NCI-H2029 treated with DMSO at 0.1 percent for 48 hours (cell line): ENCODE measurements around the gene PTPRD.

Source experiments
- DNase-seq: peaks from one replicate; lab custom pipeline; 2025; lab: John Stamatoyannopoulos, UW

Gene PTPRD

DNA sequence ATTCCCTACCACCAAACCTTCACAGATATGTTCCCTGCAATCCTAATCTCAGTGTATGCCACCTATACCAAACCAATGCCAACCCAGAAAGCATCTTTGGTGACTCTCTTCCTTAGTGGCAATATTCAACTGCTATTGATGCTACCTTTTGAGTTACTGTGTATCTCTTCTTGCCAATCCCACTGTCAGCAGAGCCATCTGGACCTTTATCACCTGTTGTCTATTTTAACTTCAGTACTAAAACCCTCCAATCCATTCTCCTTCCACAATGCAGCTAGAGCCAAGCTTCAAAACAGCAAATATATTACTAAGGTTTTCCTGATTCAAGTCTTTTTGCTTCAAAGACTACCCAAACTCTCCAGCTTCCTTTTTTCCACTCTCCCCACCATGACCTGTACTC is 2036.1 kb downstream of the PTPRD start:
- no peak for DNase-seq

DNA sequence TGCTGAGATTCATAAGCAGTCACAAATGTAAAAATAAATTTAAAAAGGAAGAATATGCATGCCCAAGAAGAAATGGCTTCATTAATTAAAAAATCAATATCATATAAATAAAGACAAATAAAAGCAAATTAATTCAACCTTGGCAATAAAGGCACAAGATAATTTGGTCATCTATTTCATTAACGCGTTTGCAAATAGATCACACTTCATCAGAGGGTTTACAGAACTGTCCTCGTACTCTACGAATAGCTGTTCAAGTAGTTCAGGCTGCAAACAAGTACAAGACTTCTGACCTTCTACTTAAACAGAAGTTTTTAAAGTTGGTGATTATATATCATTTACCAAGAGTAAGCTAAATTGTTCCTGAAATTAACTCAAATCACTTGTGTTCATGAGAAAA is 2038.0 kb downstream of the PTPRD start:
- no peak for DNase-seq

DNA sequence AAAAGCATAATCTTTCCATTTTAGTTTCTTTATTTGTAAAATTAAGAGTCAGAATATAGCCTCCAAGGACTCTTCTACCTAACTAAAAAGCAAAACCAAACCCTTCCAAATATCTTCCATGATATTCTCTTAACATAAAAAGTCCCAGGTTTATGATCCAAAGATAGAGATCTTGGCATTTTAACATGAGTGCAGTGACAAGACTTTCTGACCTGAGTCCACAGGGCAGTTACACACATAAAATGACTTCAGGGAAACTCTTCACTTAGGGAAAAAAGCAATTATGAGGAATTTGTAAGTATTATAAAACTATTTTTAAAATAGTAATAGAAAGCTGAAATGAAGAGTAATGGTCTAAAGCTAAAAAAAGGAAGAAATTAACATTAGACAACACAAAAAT is 2040.6 kb downstream of the PTPRD start:
- DNase-seq, result no peak

DNA sequence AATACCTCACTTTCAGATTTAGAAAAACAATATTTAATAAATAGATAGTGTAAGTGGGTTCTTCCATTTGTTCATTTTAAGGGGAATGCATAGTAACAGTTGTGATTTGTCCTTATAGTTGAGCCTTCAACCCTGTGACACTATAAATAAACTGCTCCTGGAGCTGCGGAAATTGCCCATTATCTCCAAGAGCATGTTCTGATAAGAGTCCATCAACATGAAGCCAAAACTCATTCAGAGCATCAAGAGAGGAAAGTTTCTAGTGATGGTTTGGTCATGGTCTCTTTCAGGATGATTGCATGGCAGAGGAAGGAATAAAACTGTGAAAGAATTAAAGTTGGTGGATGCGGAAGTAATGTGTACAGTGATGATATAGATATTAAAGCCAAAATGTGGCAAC is 2041.2 kb downstream of the PTPRD start:
- no peak for DNase-seq

DNA sequence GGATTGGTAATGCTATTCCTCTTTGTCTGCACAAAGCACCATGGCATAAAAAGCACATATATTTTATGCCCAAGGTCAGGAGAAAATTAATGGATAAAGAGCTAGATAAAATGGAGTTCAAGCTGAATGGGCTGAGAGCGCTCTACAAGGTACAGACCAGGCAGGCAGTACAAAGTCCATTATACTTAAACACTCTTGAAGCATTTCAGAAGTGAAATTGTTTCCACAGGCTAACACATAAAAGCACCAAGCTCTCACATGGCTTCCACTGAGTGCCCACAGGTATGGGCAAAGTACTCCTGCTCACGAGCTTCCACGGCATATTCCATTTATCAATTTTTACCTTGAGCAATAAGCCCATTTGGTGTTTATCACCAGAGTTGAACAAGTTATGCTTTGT is 2042.0 kb downstream of the PTPRD start:
- no peak for DNase-seq

DNA sequence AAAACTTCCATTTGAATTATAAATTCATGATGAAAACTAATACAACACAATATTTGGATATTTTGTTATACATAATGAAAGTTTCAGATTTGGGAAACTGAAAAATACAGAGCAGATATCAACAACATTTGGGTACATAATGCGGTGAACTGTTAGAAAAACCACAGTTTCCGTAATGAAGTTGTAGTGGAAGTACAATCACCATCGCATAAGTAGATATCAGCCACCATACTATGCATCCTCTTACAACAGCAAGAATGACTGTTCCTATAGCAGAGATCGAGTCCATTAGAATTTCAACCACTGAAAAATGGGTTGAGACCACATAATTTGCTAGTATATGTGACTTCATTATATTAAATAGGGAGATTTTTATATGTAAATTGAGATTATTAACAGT is 2043.0 kb downstream of the PTPRD start:
- DNase-seq, result no peak

DNA sequence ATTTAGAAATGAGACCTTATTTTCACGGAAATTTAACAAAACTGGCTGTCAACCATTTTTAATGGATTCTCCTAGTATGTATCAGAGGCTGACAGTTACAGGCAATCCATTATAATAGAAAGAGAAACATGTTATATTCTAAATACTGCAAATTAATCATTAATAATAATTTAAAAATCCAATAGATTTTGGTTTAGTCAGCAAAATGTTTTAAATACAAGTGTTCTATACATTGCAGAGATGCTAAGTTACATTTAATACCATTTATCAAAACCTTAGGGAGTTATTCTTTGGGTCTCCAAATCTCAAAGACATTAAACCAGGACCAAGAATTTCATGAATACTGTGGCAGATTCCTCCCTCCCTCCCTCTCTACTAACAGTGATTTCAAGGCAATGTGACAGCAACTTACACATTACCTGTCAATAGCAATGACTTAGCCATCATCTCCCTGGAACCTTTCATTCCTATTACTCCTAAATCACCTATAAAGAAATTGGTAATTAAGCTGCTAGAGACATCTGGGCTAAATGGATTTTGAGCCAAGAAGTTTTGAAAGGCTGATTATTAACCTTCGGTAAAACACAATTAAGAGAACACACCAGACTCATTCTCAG is 2044.7 kb downstream of the PTPRD start:
- no peak for DNase-seq

DNA sequence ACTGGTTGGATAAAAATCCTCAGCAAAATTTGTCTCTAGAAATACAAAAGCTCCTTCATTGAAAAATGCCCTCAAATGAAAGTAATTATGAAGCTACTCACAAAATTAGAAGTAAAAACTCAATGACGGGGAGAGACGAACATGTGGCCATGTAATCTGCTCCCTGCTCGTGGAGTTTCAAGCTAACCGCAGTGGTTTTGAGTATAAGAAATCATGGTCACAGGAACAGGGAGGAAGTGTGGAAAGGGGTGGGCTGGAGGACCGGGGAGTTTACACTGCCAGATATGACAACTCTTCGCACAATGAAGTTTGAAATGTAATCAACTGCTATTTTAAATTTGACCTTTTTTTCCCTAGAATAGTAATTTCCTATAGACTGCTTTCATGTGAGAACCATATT is 2047.8 kb downstream of the PTPRD start:
- DNase-seq, result no peak

DNA sequence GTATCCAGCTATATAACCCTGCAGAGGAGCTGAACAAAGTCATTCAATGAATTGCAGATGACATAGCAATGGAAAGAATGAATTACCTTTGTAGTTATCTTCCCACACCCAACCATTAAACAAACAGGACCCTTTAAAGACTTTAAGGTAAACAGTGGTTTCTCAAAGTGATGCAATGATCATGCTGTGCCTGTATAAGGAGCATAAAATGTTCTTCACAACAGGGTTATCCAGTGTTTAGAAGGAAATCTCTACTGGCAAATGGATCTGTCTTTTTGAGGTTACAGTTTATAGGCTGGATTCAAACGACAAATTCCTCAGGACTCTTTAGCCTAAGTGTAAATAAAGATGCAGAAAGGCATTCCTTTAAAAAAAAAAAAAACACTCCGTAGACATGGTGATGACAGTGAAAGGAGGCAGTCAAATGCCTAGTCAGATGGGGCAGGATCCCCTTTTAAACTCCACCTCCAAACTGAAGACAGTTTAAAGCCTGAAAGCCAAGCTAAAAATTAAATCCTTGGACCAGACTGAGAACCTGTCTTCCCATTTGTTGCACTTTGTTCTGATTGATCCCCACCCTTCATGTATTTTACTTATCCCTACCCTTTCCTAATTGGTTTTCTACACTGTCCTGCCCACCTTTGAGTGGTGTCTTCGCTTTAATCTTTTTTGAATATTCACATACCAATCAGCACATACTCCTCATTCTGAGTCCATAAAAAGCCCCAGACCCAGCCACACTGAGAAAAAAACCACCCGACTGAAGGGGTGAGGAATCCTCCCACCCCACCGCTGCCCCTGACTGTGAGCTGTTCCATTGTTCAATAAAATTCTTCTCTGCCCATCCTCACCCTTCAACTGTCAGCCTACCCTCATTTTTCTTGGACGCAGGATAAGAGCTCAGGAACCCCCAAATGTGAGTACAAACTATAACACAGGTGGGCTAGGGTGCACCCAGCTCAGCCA is 2052.0 kb downstream of the PTPRD start:
- no peak for DNase-seq

DNA sequence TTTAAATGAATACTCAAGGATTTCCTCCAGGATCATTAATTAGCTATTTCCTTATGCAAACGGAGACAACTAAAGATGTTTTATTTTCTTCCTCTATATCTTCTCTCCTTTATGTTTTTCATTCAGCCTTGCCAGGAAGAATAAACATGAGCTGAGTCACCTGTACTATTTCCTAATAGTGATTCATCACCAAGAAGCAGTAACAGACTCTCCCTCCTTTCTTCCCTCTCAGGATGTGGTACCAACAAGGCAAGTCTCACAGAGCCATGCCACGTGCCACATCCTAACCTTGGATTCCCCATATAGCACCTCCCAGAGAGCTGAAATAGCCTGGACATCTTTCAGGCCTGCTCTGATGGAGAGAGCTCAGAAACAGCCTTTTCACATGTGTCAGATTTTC is 2054.6 kb downstream of the PTPRD start:
- DNase-seq, result no peak

DNA sequence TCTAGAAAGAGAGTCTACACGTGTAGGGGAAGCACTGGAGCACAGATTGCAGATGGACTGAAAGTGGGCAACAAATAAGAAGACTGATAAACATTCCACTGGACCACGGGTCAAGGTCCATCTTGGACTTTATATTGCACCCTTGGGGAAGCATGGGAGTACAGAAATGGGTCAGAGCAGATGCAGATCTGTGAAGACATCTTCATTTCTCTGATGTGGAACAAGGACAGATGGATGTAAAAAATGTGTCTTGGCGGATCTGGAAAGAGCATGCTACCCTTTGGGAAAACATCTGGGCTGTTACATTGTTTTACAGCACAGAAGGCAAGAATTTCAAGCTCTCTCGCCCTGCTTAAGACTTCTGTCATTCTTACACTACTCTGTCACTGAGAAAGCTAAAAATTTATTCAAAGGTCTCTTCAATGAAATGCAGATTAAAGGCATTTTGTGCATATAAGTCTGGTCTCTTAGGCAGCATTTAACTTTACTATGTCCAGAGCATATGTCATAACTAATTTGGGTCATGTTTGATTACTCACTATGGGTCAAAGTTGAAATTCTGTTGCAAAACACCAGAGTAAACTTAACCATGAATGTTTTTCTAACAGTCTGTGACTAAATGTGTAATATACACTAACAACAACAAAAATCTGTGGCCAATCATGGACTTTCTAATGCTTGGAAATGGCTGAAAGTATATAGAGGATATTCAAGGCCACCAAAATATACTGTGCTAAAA is 2056.9 kb downstream of the PTPRD start:
- no peak for DNase-seq

DNA sequence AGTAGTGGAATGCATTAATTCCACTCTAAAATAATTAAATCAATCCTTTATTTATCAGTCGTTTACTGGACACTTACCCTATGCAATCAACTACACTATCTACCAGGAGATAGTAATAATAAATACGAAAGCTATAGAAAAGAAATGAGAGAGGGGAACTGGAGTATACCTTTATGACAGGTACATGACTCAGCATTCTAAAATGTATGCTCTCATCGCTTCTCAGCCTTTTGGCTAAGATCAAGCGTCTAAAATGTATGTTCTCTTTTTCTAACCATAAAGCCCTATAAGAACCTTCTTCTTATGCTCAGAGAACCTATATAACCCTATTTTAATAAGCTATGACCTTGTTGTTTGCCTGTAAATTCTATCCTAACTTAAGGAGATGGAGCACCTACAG is 2059.4 kb downstream of the PTPRD start:
- DNase-seq, result no peak

DNA sequence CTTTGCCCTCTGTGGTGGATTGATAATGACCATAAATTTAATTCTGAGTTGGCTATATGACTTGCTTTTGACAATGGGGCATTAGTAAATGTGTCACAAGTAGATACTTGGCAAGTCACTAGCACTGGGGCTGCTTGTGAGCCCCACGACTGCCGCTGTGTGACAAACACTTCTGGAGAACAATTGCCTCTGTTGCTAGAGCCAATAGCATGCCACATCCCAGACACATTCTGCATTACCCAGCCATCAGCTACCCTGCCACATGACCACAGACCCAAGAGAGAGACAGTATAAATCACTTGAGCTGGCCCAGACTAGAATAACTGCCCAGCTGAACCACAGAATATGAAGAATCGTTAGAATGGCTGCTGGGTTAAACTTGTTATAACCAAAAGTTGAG is 2060.1 kb downstream of the PTPRD start:
- no peak for DNase-seq

DNA sequence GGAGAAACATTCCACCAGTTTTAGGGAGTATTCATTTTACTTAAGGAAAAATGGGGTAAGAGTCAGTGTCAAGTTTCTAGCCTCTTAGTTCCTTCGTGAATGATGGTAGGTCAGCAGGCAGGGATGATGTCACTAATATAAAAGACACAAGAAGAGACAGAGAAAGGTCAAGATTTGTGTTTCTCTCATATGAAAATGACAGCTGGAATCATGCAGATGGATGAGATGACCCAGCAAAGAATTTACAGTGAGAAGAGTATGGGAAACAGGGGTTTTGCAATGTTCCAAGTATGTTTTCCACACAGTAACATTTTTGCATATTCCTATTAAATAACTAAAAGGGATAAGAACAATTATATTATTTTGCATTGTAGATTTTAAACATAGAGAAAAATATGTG is 2063.6 kb downstream of the PTPRD start:
- DNase-seq, result no peak

DNA sequence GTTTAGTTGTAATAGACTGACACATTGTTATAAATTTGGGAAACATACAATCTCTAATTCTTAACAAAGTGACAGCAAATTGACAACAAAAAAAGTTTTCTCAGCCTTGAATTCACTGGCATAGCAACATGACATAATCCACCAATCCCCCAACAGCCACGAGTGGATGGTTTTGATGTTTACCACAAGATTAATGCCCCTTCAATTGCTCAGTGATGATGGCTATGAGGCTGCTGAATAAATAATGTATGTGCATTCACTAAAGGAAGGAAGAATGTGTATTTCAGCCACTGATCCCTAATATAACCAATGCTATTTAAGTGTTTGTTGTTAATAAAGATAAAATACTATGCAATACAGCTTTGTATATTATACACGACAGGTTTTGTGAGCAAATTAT is 2069.6 kb downstream of the PTPRD start:
- no peak for DNase-seq

DNA sequence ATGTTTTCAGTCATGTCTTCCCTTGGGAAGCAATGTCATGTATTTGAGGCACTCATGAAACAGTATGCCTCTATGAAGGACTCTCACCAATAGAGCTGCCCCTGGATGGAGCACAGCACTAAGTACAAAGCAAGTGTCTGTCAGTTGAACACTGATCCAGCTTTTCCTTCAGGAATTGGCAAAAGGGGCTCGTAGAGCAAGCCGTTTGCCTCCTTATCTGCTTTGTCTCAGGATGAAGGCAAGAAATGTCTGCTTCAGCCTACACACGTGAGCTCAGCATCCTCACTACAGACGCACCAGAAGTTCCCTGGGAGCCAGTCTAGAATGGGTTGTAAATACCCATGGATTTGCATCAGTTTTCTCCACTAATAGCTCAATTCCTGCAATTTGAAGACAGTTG is 2070.3 kb downstream of the PTPRD start:
- no peak for DNase-seq

DNA sequence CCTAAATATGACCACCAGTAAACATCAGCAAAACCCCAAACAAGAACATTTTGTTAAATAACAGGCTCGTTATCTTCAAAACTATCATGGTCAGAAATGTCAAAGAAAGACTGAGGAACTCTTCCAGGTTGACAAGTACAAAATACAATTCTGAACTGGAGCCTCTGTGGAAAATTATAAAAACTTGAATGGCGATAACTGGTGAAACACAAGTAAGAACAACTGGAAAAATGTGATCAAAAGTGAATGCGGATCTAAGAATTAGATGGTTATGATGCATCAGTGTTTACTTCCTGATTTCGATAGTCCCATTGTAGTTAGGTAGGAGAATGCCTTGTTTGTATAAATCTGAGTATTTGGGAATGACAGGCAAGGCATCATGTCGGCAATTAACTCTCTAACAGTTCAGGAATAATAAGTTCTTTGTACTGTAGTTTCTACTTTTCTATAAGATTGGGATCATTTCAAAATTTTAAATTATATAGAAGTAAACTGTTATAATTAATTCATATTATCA is 2073.1 kb downstream of the PTPRD start:
- no peak for DNase-seq

DNA sequence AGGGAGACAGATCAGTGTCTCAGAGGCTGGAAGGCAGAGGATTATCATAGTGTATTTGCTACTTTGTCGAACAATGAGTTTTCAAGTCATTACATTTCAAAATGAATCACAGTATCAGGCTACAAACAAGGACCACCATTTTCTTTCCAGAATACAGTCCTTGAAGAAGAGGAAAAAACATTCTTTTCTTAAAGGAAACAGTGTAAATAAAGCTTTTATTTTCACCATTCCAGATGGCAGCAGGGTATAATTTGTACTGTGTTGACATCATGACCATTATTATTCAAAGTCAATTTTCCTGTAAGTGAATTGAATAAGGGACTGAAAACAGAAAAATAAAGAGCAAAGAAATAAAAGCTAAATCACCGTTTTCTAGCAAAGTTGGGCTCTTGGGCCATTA is 2076.0 kb downstream of the PTPRD start:
- DNase-seq, result no peak

DNA sequence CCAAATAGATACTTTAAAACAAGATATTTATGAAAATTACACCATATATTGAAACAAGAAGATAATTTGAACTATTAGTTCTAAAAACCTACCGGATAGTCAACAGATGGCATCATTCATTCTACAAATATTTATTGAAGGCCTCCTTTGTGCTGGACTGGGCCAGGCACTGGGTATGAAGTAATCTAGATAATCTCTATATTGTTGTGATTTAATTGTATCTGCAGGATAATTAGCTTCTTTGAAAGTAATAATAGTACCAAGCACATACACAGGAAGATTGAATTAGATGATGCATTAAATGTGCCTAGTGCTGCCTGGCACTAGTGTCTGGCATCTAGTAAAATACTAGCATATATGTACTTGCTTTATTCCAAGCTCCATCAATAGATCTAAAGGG is 2078.0 kb downstream of the PTPRD start:
- DNase-seq, result no peak

DNA sequence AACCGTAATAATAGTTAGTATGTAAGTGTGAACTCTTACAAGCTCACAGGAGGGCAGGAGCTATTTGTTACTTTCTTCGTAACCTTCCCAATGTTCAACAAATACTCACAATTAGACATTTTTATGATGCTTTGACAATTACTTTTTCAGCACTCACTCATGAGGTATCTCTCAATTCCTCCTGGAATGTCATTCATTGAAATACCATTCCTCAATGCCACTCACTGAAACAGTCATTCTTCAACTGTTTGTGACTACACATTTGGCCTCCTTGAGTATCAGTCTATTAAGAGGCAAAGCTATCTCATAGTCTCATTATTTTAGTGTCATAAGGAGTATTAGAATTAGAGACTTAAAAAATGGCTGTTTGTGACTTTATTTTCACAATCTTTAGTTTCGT is 2079.1 kb downstream of the PTPRD start:
- DNase-seq, result no peak

DNA sequence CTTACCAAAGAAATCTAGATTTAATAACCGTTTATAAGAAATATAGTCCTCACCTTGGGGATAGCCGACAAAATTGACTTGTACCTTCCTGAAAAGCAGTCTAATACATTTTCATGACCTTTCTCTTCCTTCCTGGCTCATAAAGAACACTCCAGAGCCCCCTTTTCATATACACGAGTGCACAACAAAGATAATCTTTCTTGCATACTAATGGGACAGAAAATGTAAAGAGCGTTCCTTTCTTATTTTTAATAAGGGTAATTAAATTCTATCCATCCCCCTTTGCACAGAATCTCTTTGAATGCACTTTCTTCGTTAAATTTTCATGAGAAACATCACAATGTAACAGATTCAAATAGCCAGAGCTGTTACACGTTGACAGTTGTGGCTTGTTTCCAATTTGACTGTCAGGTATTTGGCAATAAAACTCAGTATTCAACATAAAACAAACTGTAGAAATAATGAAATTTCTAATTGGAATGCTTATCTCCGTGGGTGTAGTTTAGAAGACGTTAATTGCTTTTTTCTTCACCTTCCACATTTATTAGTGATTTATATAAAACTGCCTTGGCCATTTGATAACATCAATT is 2080.9 kb downstream of the PTPRD start:
- DNase-seq, result no peak

DNA sequence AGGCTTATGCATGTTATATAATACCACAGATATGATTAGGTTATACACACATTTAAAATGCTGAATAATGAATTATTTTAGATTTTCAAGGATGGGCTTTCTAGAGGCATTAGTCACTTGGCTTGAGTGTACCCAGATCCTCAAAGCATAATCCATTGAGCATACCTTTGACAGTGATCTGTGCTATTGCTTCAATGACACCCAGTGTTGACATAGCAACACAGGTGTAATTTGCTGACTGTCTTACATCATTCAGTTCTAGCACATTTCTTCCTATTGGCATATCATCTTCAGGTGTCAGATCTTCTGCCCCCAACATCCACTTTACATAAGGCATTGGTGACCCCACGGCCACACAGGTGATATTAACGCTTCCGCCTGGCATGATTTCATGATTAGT is 2091.7 kb downstream of the PTPRD start:
- no peak for DNase-seq
